ENCODE measurements around the gene C11orf54. TPM values are rescaled to one million over a fixed set of nuclear protein-coding genes. Genes with fewer than 3 reads are reported as not detected.
A peak's percentile ranks its signal among the peaks of the same experiment; 100 is the strongest.

The C11orf54 gene
- total RNA-seq, 2 donors from 2014 or later = 37.1 to 59.4 TPM

DNA sequence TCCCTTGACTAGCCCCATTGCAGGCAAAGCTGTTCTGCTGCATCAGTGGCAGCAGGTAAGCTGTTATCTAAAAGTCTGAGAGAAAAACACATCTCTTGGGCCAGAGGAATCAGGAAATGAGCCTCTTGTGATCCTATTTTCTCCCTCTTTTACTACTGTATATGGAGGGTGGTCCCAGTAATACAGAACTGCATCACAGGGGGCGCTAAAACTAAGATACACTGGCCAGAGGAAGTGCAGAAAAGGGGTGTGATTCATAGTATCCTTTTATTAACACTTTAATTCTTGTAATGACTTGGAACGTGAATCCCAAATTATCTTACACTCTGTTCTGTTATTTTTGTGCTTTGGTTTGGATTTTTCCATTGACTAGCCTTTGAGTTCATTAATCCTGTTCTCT, 33.8 kb downstream of the C11orf54 start:
- Histone ChIP-seq H3K27me3 (no peaks in the 10 kb centered on the region), H3K36me3 (no peaks in the 10 kb centered on the region), H3K9ac (ENCODE audit: low read depth in 2 of 2, low read length in 2 of 2) (no peak overlapping the region), H3K4me3 (no peak overlapping the region), H3K4me1 (no peaks in the 10 kb centered on the region), H3K27ac (no peak overlapping the region), H3K9me3 (no peaks in the 10 kb centered on the region)
- intact Hi-C loops (cut with DNase I) = no loop called here
- TF ChIP-seq, protein P1, sequence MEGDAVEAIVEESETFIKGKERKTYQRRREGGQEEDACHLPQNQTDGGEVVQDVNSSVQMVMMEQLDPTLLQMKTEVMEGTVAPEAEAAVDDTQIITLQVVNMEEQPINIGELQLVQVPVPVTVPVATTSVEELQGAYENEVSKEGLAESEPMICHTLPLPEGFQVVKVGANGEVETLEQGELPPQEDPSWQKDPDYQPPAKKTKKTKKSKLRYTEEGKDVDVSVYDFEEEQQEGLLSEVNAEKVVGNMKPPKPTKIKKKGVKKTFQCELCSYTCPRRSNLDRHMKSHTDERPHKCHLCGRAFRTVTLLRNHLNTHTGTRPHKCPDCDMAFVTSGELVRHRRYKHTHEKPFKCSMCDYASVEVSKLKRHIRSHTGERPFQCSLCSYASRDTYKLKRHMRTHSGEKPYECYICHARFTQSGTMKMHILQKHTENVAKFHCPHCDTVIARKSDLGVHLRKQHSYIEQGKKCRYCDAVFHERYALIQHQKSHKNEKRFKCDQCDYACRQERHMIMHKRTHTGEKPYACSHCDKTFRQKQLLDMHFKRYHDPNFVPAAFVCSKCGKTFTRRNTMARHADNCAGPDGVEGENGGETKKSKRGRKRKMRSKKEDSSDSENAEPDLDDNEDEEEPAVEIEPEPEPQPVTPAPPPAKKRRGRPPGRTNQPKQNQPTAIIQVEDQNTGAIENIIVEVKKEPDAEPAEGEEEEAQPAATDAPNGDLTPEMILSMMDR (IDR thresholded peaks at IDR 0.05) = no peak
- DNase-seq = no peak

DNA sequence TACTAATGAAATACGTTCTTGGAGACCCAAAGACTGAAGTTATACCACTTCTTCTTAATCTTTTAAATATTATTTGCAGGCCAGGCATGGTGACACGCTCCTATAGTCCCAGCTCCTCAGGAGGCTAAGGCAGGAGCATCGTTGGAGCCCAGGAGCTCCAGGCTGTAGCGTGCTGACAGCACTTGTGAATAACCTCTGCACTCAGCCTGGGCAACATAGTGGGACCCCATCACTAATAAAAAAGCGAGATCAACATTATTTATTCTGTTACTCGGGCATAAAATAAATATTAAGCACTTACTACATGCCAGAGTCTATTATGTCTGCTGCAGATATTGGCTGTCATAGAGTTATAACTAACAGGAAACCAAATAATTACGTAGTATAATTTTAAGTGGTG, 41.9 kb downstream of the C11orf54 start:
- intact Hi-C loops (cut with DNase I) = loop anchor here (5.0 kb wide), 1 partner anchor 36 kb away; no protein-coding TSS in a partner anchor

DNA sequence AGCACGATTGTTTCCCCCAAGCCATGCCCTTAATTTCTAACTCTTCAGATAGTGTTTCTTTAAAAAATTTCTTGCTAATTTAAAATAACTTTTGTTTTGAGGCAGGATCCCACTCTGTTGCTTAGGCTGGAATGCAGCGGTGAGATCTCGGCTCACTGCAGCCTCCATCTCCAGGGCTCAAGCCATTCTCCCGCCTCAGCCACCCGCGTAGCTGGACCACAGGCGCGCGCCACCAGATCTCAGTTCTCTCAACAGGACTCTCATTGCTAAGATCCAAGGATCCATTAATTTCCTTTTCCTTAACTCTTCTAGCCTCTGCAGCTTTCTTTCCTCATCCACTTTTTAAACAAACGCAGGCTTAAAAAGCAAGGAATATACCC, 42.3 kb downstream of the C11orf54 start:
- H3K36me3 ChIP-seq = no peaks in the 10 kb centered on the region
- H3K9me3 ChIP-seq = no peaks in the 10 kb centered on the region
- H3K9ac ChIP-seq (ENCODE audit: low read depth in 2 of 2, low read length in 2 of 2) = peak overlapping the region; percentile 38 to 95
- TF ChIP-seq, protein P1 (IDR thresholded peaks at IDR 0.05) = no peak
- H3K4me3 ChIP-seq = peak overlapping the region; percentile 94
- peak overlapping the region; percentile 95 for H3K27ac ChIP-seq
- H3K4me1 ChIP-seq = peaks cover 19% of the 10 kb centered on the region
- intact Hi-C loops (cut with DNase I) = loop anchor here (5.0 kb wide), 1 partner anchor 36 kb away; no protein-coding TSS in a partner anchor
- DNase-seq = no peak
- no peaks in the 10 kb centered on the region for H3K27me3 ChIP-seq

More for the DNA sequence above, 41.9 kb downstream of the C11orf54 start:
- Histone ChIP-seq H3K36me3 (no peaks in the 10 kb centered on the region), H3K27ac (peak overlapping the region; percentile 95), H3K4me1 (peaks cover 19% of the 10 kb centered on the region), H3K9me3 (no peaks in the 10 kb centered on the region), H3K4me3 (peak overlapping the region; percentile 94), H3K27me3 (no peaks in the 10 kb centered on the region), H3K9ac (ENCODE audit: low read depth in 2 of 2, low read length in 2 of 2) (no peak overlapping the region)
- no peak for DNase-seq
- TF ChIP-seq, protein P1 (IDR thresholded peaks at IDR 0.05) = no peak

DNA sequence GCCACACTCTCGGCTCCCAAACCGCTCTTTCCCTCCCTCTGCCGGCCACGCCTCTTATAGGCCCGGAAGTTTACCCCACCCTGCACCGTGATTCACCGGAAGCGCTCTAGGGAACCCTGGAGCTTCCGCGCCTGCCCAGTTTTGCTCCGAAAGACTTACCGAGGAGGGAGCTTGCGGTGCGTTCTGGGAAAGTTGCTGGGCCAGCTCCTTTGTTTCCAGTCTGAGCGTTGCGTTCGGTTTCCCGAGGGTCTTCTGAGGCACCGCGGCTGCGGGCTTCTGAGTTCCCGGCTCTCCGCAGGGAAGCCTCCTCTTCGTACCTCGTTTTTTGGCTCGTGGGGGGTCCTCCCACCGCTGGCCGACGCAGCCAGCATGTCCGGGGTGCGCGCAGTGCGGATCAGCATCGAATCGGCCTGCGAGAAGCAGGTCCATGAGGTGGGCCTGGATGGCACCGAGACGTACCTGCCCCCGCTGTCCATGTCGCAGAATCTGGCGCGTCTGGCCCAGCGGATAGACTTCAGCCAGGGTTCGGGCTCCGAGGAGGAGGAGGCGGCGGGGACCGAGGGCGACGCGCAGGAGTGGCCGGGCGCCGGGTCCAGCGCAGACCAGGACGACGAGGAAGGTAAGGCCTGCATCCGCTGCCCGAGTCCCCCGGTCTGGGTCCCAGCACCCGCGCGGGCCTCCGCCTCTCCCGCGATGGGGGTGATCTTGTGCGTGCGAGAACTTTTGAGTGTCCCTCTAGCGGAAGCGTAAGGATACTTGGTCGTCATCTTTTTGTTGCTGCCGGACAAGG, 42.9 kb downstream of the C11orf54 start, which contains the start of gene MED17:
MED17 (plus strand) TSS at position 138 of the 790 bp plus-strand sequence; CDS start at position 370, 232 bp downstream.
- no peaks in the 10 kb centered on the region for H3K27me3 ChIP-seq
- H3K4me3 ChIP-seq = peak within 1 kb of the TSS; percentile 94
- H3K36me3 ChIP-seq = no peaks in the 10 kb centered on the region
- intact Hi-C loops (cut with DNase I) = loop anchor here (5.0 kb wide), 1 partner anchor 37 kb away; no protein-coding TSS in a partner anchor
- H3K9ac ChIP-seq (ENCODE audit: low read depth in 2 of 2, low read length in 2 of 2) = peak within 1 kb of the TSS; percentile 93 to 95
- no peaks in the 10 kb centered on the region for H3K9me3 ChIP-seq
- peak within 1 kb of the TSS; percentile 95 for H3K27ac ChIP-seq
- TF ChIP-seq, protein P1 (IDR thresholded peaks at IDR 0.05) = peak; percentile 28
- peak; percentile 96 for DNase-seq
- peaks cover 19% of the 10 kb centered on the region for H3K4me1 ChIP-seq

DNA sequence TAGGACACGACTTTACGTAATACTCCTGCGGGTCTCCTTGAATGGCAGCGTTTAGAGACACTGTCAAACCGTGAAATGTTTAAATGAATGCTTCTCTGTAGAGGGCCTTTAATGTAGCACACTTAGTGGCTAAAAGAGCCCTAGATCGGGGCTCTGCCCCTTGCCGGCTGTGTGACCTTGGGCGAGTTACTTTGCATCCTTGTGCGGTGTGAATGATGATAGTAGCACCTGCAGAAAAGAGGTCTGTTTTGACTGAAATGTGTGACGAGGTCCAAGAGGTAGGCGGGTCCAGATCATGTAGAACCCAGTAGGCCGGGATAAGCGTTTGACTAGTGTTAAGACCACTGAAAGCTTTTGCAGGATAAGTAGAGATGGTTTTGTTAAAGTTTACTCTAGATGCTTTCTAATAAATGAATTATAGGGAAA, 43.5 kb downstream of the C11orf54 start:
- H3K27me3 ChIP-seq = no peaks in the 10 kb centered on the region
- peaks cover 19% of the 10 kb centered on the region for H3K4me1 ChIP-seq
- peak overlapping the region; percentile 93 to 95 for H3K9ac ChIP-seq (ENCODE audit: low read depth in 2 of 2, low read length in 2 of 2)
- H3K36me3 ChIP-seq = no peaks in the 10 kb centered on the region
- intact Hi-C loops (cut with DNase I) = loop anchor here (5.0 kb wide), 1 partner anchor 38 kb away; no protein-coding TSS in a partner anchor
- TF ChIP-seq, protein P1 (IDR thresholded peaks at IDR 0.05) = no peak
- peak overlapping the region; percentile 94 for H3K4me3 ChIP-seq
- peak overlapping the region; percentile 95 for H3K27ac ChIP-seq
- no peaks in the 10 kb centered on the region for H3K9me3 ChIP-seq
- DNase-seq = no peak
